IMR-90 (cell line): Measurements from ENCODE around the gene AMDHD2. TPM values are rescaled to one million over a fixed set of nuclear protein-coding genes. Genes with fewer than 3 reads are reported as not detected.

Source experiments
- ATAC-seq: fragments of 200-7000 bp; cut with Tn5 transposase; 2 replicates; pipeline ENCODE4 v1.9.1; 2020; ENCODE audit warnings: low read depth, mild to moderate bottlenecking, moderate library complexity
- Bru-seq: library from RNA; stranded (reverse); fragments of 400-500 nt; gene quantifications from one replicate; lab custom pipeline; 2021; lab: Mats Ljungman, UMichigan
- BruChase-seq, 2 experiments: library from RNA; stranded (reverse); fragments of 400-500 nt; gene quantifications; one replicate each; lab custom pipeline; 2021; lab: Mats Ljungman, UMichigan
- BruUV-seq: library from RNA; stranded (reverse); fragments of 400-500 nt; replicated peaks from 2 replicates; lab custom pipeline; 2021; lab: Mats Ljungman, UMichigan
- CTCF ChIA-PET: fragments of 300-600 bp; formaldehyde crosslinking; extraction: SDS; loops from one replicate; lab custom pipeline; 2021; ENCODE audit warnings: antibody characterized with exemption; lab: Yijun Ruan, JAX
- POLR2A ChIA-PET: fragments of 300-600 bp; sonication (Branson Sonifier 250); formaldehyde crosslinking; loops from one replicate; lab custom pipeline; 2022; ENCODE audit warnings: antibody characterized with exemption; ENCODE audit not compliant: unreplicated experiment; lab: Charles Lee
- DNase-seq: peaks from one replicate; pipeline ENCODE4 v3.0.0; 2013
- H2AFZ ChIP-seq: replicated peaks from 2 replicates; pipeline ENCODE3; 2013; ENCODE audit warnings: low read length, mild to moderate bottlenecking; ENCODE audit not compliant: poor library complexity
- H2AK5ac ChIP-seq: 2 replicates; pipeline ENCODE4 v1.6.1; 2013; ENCODE audit warnings: low read depth, low read length, inconsistent platforms
- H2AK9ac ChIP-seq: replicated peaks from 2 replicates; pipeline ENCODE3; 2013; ENCODE audit warnings: mild to moderate bottlenecking, low read depth, low read length, moderate library complexity; ENCODE audit not compliant: poor library complexity
- H2BK120ac ChIP-seq: 2 replicates; pipeline ENCODE4 v1.6.1; 2013; ENCODE audit warnings: low read depth, low read length, inconsistent platforms
- H2BK15ac ChIP-seq: 3 replicates; pipeline ENCODE4 v1.6.1; 2013; ENCODE audit warnings: low read depth, low read length, inconsistent platforms
- H2BK20ac ChIP-seq: 2 replicates; pipeline ENCODE4 v1.6.1; 2013; ENCODE audit warnings: low read depth, mild to moderate bottlenecking, inconsistent platforms, low read length, moderate library complexity
- H2BK5ac ChIP-seq: 2 replicates; pipeline ENCODE4 v1.6.1; 2013; ENCODE audit warnings: mild to moderate bottlenecking, low read depth, low read length, inconsistent platforms; ENCODE audit not compliant: poor library complexity, severe bottlenecking
- H3K14ac ChIP-seq: replicated peaks from 2 replicates; pipeline ENCODE4 v1.6.1; 2013; ENCODE audit warnings: low read depth, low read length, inconsistent platforms
- H3K18ac ChIP-seq: 2 replicates; pipeline ENCODE4 v1.6.1; 2013; ENCODE audit warnings: low read depth, low read length, control low read depth
- H3K23ac ChIP-seq: 2 replicates; pipeline ENCODE4 v1.6.1; 2013; ENCODE audit warnings: low read depth, low read length, inconsistent platforms
- H3K27ac ChIP-seq: 2 replicates; pipeline ENCODE4 v1.5.1; 2013; ENCODE audit warnings: mild to moderate bottlenecking, control low read depth, low read length; ENCODE audit not compliant: insufficient read depth
- H3K27me3 ChIP-seq: 2 replicates; pipeline ENCODE4 v1.6.1; 2013; ENCODE audit warnings: low read length; ENCODE audit not compliant: control insufficient read depth, insufficient read depth
- H3K36me3 ChIP-seq: 2 replicates; pipeline ENCODE4 v1.6.1; 2013; ENCODE audit warnings: low read length, mixed read lengths; ENCODE audit not compliant: control insufficient read depth, insufficient read depth
- H3K4ac ChIP-seq: 2 replicates; pipeline ENCODE4 v1.6.1; 2013; ENCODE audit warnings: low read depth, low read length, inconsistent platforms
- H3K4me1 ChIP-seq: 2 replicates; pipeline ENCODE4 v1.6.1; 2013; ENCODE audit warnings: low read length, mixed read lengths; ENCODE audit not compliant: control insufficient read depth, insufficient read depth
- H3K4me2 ChIP-seq: 2 replicates; pipeline ENCODE4 v1.6.1; 2013; ENCODE audit warnings: low read depth, mild to moderate bottlenecking, control low read depth, low read length, moderate library complexity
- H3K4me3 ChIP-seq: 2 replicates; pipeline ENCODE4 v1.5.1; 2013; ENCODE audit warnings: low read depth, mild to moderate bottlenecking, control low read depth, low read length, moderate library complexity; ENCODE audit not compliant: insufficient read depth
- H3K56ac ChIP-seq: 2 replicates; pipeline ENCODE4 v1.6.1; 2013; ENCODE audit warnings: low read length, inconsistent platforms; ENCODE audit not compliant: insufficient read depth; ENCODE audit errors: extremely low read depth
- H3K79me1 ChIP-seq, 2 experiments: 2 replicates each; pipeline ENCODE4 v1.6.1; 2013; ENCODE audit warnings: low read length in 2 of 2, inconsistent platforms in 1 of 2, low read depth in 1 of 2
- H3K9ac ChIP-seq: 2 replicates; pipeline ENCODE4 v1.6.1; 2013; ENCODE audit warnings: low read depth, low read length, control low read depth
- H3K9me1 ChIP-seq: 2 replicates; pipeline ENCODE4 v1.6.1; 2013; ENCODE audit warnings: low read length, inconsistent platforms; ENCODE audit not compliant: insufficient read depth
- H3K9me3 ChIP-seq: 2 replicates; pipeline ENCODE4 v1.6.1; 2013; ENCODE audit warnings: low read length; ENCODE audit not compliant: control insufficient read depth, insufficient read depth
- H4K20me1 ChIP-seq: 2 replicates; pipeline ENCODE4 v1.6.1; 2013; ENCODE audit warnings: low read length, inconsistent platforms; ENCODE audit not compliant: insufficient read depth
- H4K5ac ChIP-seq: 2 replicates; pipeline ENCODE4 v1.6.1; 2013; ENCODE audit warnings: mild to moderate bottlenecking, low read depth, low read length, control low read depth
- H4K8ac ChIP-seq, 2 experiments: 2 replicates each; pipeline ENCODE4 v1.6.1; 2013; ENCODE audit warnings: low read depth in 2 of 2, low read length in 2 of 2, control low read depth in 1 of 2, inconsistent platforms in 1 of 2
- H4K91ac ChIP-seq: 2 replicates; pipeline ENCODE4 v1.6.1; 2013; ENCODE audit warnings: low read depth, low read length, inconsistent platforms; ENCODE audit not compliant: insufficient read depth
- BHLHE40 ChIP-seq: fragments of 150-350 bp; IDR thresholded peaks from 2 replicates; pipeline ENCODE4 v1.6.1; 2016; ENCODE audit warnings: mild to moderate bottlenecking, low read depth, low read length
- CHD1 ChIP-seq: IDR thresholded peaks from 2 replicates; pipeline ENCODE4 v1.6.1; 2012; ENCODE audit warnings: low read depth, low read length, improper control_type of control experiment
- ELK1 ChIP-seq: fragments of 150-350 bp; IDR thresholded peaks from 2 replicates; pipeline ENCODE4 v1.6.1; 2016; ENCODE audit warnings: low read depth, mild to moderate bottlenecking, low read length, moderate library complexity, borderline replicate concordance
- FOS ChIP-seq: fragments of 150-350 bp; IDR thresholded peaks from 2 replicates; pipeline ENCODE4 v1.6.1; 2016; ENCODE audit warnings: low read depth, low read length
- MAFK ChIP-seq: IDR thresholded peaks from 2 replicates; pipeline ENCODE4 v1.6.1; 2012; ENCODE audit warnings: low read depth, low read length, improper control_type of control experiment
- MAZ ChIP-seq: IDR thresholded peaks from 2 replicates; pipeline ENCODE4 v1.6.1; 2012; ENCODE audit warnings: low read depth, mild to moderate bottlenecking, low read length, improper control_type of control experiment, moderate library complexity, borderline replicate concordance
- MXI1 ChIP-seq: IDR thresholded peaks from 2 replicates; pipeline ENCODE4 v1.6.1; 2012; ENCODE audit warnings: low read depth, mild to moderate bottlenecking, low read length, moderate library complexity, borderline replicate concordance
- NFE2L2 ChIP-seq: fragments of 150-350 bp; IDR thresholded peaks from 2 replicates; pipeline ENCODE4 v1.6.1; 2016; ENCODE audit warnings: low read depth, mild to moderate bottlenecking, low read length
- POLR2A ChIP-seq: IDR thresholded peaks from 2 replicates; pipeline ENCODE4 v1.6.1; 2012; ENCODE audit warnings: mild to moderate bottlenecking, low read depth, low read length
- RAD21 ChIP-seq: IDR thresholded peaks from 2 replicates; pipeline ENCODE4 v1.6.1; 2012; ENCODE audit warnings: low read length, improper control_type of control experiment
- RCOR1 ChIP-seq: IDR thresholded peaks from 2 replicates; pipeline ENCODE4 v1.6.1; 2012; ENCODE audit warnings: mild to moderate bottlenecking, low read length, improper control_type of control experiment; ENCODE audit not compliant: insufficient replicate concordance
- SMC3 ChIP-seq: fragments of 150-350 bp; IDR thresholded peaks from 2 replicates; pipeline ENCODE4 v1.6.1; 2016; ENCODE audit warnings: low read depth, mild to moderate bottlenecking, antibody characterized with exemption, low read length, moderate library complexity
- USF2 ChIP-seq: fragments of 150-350 bp; IDR thresholded peaks from 2 replicates; pipeline ENCODE4 v1.6.1; 2017; ENCODE audit warnings: mild to moderate bottlenecking, antibody characterized with exemption, low read length, low read depth
- WGBS, 2 experiments: methylation state at CpG; one replicate each; pipeline versions ENCODE4 v1.1.5 to v1.1.7; 2013; ENCODE audit warnings: missing lambda C conversion rate in 2 of 2; ENCODE audit not compliant: insufficient read length in 1 of 2; ENCODE audit errors: extremely low coverage in 2 of 2; 5-methylcytosine and 5-hydroxymethylcytosine counted together
- dilution Hi-C: fragments of 300-500 bp; cut with HindIII; formaldehyde crosslinking; loops from one replicate; pipeline ENCODE4 v1.14.3; 2018; ENCODE audit warnings: low sequenced_read_pairs; ENCODE audit not compliant: unreplicated experiment
- in situ Hi-C: fragments of 300-500 bp; cut with MboI; formaldehyde crosslinking; loops from 3 replicates; pipeline ENCODE4 v1.14.3; 2019; ENCODE audit warnings: low sequenced_read_pairs, inconsistent platforms, mixed read lengths
- intact Hi-C: fragments of 100-400 bp; cut with micrococcal nuclease; formaldehyde crosslinking; loops from 2 replicates; pipeline ENCODE4 v1.10.0; 2022
- long read RNA-seq: library from polyadenylated mRNA; unstranded; transcript quantifications from one replicate; pipeline ENCODE4 v2.0.0, GENCODE V29; 2021; ENCODE audit not compliant: unreplicated experiment
- polyA plus RNA-seq, 3 experiments: library from polyadenylated mRNA; depleted of rRNA; stranded (reverse); fragments of >200 nt; gene quantifications; 2 replicates each; pipeline ENCODE4 v1.2.3, GENCODE V29; 2012; ENCODE audit warnings: low replicate concordance in 1 of 3
- total RNA-seq: library from RNA; depleted of rRNA; stranded (reverse); fragments of >200 nt; gene quantifications from 2 replicates; pipeline ENCODE4 v1.2.3, GENCODE V29; 2012; rRNA removed

AMDHD2 gene
- total RNA-seq = 10.0 and 10.6 TPM in 2 replicates
- polyA plus RNA-seq (2012; rRNA removed) = 30.3 and 30.8 TPM in 2 replicates
- 11.5 and 21.8 TPM in 2 replicates for polyA plus RNA-seq (2012; cell fraction: cytosol; rRNA removed)
- 189 and 533 TPM in 2 replicates for polyA plus RNA-seq (2012; cell fraction: nucleus; rRNA removed; ENCODE audit: low replicate concordance)
- Bru-seq, nascent RNA = percentile 70 among the genes with signal in this experiment
- BruChase-seq, experiment 1, labeled RNA remaining after a 6-hour chase = percentile 75 among the genes with signal in this experiment
- percentile 80 among the genes with signal in this experiment for BruChase-seq, experiment 2, labeled RNA remaining after a 2-hour chase
- long read RNA-seq, transcript AMDHD2-219 (10 exons, 2,890 nt) = major isoform, 5 of 46 reads
- long read RNA-seq, partial matches to known transcripts = 8 of 46 reads
- long read RNA-seq, other reads (novel, unspliced or antisense) = 26 of 46 reads

GRCh38 chr16:2520097-2520783, at the start of gene AMDHD2:
AMDHD2 (plus strand) TSS chr16:2520371; CDS start chr16:2520459, 88 bp downstream.
- Histone ChIP-seq H3K4me2 (peak within 1 kb of the TSS; percentile 98), H3K4ac (peak within 1 kb of the TSS; percentile 69), H2AK9ac (peak within 1 kb of the TSS; percentile 98), H3K9me1 (peaks cover 19% of the 10 kb centered on the region), H3K79me1 (peaks cover 20 to 67% of the 10 kb centered on the region in 2 experiments), H3K36me3 (peaks cover 25% of the 10 kb centered on the region), H2AK5ac (peak within 1 kb of the TSS; percentile 95), H3K4me3 (peak within 1 kb of the TSS; percentile 61), H4K91ac (peak within 1 kb of the TSS; percentile 47; the same call in 1 of the 2 replicates), H3K14ac (peak within 1 kb of the TSS; percentile 73), H2BK20ac (no peak within 1 kb of the TSS), H3K9ac (peak within 1 kb of the TSS; percentile 73), H3K4me1 (peaks cover 13% of the 10 kb centered on the region), H3K27me3 (no peaks in the 10 kb centered on the region), H3K9me3 (no peaks in the 10 kb centered on the region), H4K5ac (0 out of 2 replicates have a peak within 1 kb of the TSS, but pooled peaks have one; percentile 24), H4K20me1 (peaks cover 49% of the 10 kb centered on the region), H3K56ac (peak within 1 kb of the TSS; percentile 59), H3K27ac (peak within 1 kb of the TSS; percentile 62), H2BK120ac (peak within 1 kb of the TSS; percentile 58; the same call in 1 of the 2 replicates), H3K18ac (no peak within 1 kb of the TSS), H3K23ac (peak within 1 kb of the TSS; percentile 66; the same call in 1 of the 2 replicates), H4K8ac (peak within 1 kb of the TSS; percentile 73 to 91; a peak in 3 of 4 replicates), H2BK5ac (peak within 1 kb of the TSS; percentile 11), H2AFZ (peak within 1 kb of the TSS; percentile 99), H2BK15ac (no peak within 1 kb of the TSS; the same call in 2 of the 3 replicates)
- TF ChIP-seq RAD21 = no peak
- TF ChIP-seq NFE2L2 = 0 out of 2 replicates have a peak, but pooled peaks have one; percentile 15
- TF ChIP-seq MAZ = peak; percentile 42; the same call in 1 of the 2 replicates
- no peak for TF ChIP-seq RCOR1
- TF ChIP-seq SMC3 = no peak
- no peak for TF ChIP-seq MAFK
- peak; percentile 89 for TF ChIP-seq BHLHE40
- TF ChIP-seq MXI1 = peak; percentile 37
- no peak for TF ChIP-seq ELK1
- TF ChIP-seq FOS = peak; percentile 99
- TF ChIP-seq USF2 = peak; percentile 98
- no peak for TF ChIP-seq CHD1
- TF ChIP-seq POLR2A = peak; percentile 73
- dilution Hi-C loops = no loop called here
- ATAC-seq = peak; percentile 80
- BruUV-seq = no TSS peak
- intact Hi-C loops = no loop called here
- 0% methylated on average over 18 of the region's 83 CpGs; no CpG with 5 or more reads in 1 of the 2 experiments for WGBS, 2 experiments
- CTCF ChIA-PET = interaction anchor here (0.6 kb wide), 1 partner anchor 1822 kb away, joined by 6 read pairs; no protein-coding TSS in a partner anchor
- in situ Hi-C loops = no loop called here
- POLR2A ChIA-PET = interaction anchor here (1.0 kb wide), 1 partner anchor 10 kb away, joined by 3 read pairs; no protein-coding TSS in a partner anchor
- peak; percentile 89 for DNase-seq
